ENCODE measurements around the gene GTF3A. TPM values are rescaled to one million over a fixed set of nuclear protein-coding genes. Genes with fewer than 3 reads are reported as not detected.

GTF3A gene
- total and polyA plus RNA-seq, 2 experiments from 2014 or later = 109 to 190 TPM

DNA sequence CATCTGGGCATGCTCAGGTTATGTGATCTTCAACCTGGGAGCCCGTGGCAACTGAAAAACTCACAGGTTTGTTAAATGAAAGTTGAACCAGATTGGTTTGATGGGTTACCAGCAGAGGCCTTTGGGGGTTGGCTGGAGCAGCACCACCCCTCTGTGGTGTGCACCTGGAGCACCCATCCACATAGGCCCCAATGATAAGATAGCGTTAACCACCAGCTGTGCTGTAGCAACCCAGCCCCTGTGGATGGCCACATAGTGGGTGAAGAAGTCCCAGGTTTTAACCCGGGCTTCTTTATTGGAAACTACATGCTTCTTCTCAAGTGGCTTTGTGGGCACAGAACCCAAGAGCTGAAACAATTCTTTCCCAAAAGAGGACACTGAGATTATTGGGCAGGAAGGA is 48.5 kb downstream of the GTF3A start (continued):
- TF ChIP-seq POLR2AphosphoS5 (IDR thresholded peaks at IDR 0.05; ENCODE audit: low read depth) (no peak), EZH2 (IDR thresholded peaks at IDR 0.05; ENCODE audit: low read depth, unreplicated experiment) (no peak), STAT1 (IDR thresholded peaks at IDR 0.05; ENCODE audit: unreplicated experiment) (no peak), CREB1 (CRISPR knock-in tag; IDR thresholded peaks at IDR 0.05; ENCODE audit: low read depth) (no peak), EZH2phosphoT487 (IDR thresholded peaks at IDR 0.05; ENCODE audit: unreplicated experiment) (no peak)
- TF ChIP-seq, protein P1, sequence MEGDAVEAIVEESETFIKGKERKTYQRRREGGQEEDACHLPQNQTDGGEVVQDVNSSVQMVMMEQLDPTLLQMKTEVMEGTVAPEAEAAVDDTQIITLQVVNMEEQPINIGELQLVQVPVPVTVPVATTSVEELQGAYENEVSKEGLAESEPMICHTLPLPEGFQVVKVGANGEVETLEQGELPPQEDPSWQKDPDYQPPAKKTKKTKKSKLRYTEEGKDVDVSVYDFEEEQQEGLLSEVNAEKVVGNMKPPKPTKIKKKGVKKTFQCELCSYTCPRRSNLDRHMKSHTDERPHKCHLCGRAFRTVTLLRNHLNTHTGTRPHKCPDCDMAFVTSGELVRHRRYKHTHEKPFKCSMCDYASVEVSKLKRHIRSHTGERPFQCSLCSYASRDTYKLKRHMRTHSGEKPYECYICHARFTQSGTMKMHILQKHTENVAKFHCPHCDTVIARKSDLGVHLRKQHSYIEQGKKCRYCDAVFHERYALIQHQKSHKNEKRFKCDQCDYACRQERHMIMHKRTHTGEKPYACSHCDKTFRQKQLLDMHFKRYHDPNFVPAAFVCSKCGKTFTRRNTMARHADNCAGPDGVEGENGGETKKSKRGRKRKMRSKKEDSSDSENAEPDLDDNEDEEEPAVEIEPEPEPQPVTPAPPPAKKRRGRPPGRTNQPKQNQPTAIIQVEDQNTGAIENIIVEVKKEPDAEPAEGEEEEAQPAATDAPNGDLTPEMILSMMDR (conservative IDR thresholded peaks at IDR 0.05; ENCODE audit: low read depth in 2 of 2) = no peak
- TF ChIP-seq, protein P2, sequence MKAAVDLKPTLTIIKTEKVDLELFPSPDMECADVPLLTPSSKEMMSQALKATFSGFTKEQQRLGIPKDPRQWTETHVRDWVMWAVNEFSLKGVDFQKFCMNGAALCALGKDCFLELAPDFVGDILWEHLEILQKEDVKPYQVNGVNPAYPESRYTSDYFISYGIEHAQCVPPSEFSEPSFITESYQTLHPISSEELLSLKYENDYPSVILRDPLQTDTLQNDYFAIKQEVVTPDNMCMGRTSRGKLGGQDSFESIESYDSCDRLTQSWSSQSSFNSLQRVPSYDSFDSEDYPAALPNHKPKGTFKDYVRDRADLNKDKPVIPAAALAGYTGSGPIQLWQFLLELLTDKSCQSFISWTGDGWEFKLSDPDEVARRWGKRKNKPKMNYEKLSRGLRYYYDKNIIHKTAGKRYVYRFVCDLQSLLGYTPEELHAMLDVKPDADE (IDR thresholded peaks at IDR 0.05) = no peak

DNA sequence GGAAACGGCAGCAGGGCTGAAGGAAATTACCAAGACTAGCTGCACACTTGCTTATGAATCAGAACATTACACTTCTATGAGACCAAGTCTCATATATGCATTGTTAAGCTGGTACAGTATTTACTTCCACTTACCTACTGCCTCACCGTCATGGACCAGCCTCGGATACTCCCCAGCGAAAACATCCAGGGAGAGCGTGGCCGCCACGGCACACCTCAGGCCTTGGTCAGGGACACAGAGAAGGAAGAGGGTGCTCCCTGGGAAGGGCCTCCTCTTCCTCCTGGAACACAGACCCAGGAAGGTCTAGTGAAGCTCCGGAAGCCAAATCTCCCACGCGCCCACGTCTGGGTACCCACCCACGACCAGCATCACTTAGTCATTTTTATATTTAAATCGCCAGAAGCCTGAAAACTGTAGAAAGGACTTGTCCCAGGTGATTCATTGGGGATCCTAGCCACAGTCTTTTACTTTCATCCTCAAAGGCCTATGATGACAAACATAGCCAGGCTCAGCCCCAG is 50.4 kb downstream of the GTF3A start:
- no peaks in the 10 kb centered on the region for H3K27me3 ChIP-seq (ENCODE audit: insufficient read depth)
- ATAC-seq = no peak

DNA sequence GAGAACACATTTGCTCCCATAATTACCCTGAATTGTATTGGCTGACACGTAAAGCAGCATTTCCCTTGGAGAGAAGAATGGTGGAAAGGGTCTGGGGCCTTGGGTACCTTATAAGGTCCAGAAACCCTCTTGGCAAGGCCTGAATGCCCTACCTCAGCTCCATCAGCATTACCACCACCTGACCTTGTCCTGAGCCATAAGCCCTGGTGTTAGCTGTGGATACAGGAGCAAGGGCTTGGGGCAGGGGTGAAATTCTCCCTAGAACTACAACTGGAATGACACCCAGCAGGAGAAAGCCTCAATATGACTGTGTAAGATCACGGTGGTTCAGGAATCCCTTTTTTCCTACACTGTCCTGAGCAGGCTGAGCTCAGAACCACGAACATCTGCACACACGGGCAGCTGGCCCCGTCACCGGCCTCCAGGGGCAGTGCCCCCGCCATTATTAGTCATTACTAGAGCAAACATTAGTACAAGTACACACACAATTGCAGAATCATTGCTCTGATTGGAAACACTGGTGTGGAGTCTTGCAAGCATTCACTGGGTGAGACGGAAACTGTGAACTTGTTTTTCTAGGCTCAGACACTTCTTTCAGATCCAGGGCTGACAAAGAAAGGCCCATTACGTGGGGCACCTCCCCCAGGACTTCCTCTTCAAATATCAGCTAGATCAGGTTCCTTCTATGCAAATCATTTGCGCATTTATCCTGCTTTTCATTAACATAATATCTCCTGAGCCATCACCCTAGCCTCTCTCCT is 52.7 kb downstream of the GTF3A start:
- Histone ChIP-seq H3K9me2 (ENCODE audit: insufficient read depth) (no peaks in the 10 kb centered on the region), H3K4me3 (no peak overlapping the region), H3K27ac (ENCODE audit: low read depth) (no peak overlapping the region), H3K36me3 (ENCODE audit: insufficient read depth) (no peaks in the 10 kb centered on the region), H2AFZ (peak overlapping the region; percentile 25), H3K4me2 (no peak overlapping the region), H3K4me1 (ENCODE audit: insufficient read depth) (no peaks in the 10 kb centered on the region), H3F3A (replicated peaks; ENCODE audit: low read depth) (no peaks in the 10 kb centered on the region), H4K20me1 (replicated peaks; ENCODE audit: insufficient read depth) (no peaks in the 10 kb centered on the region), H3K79me2 (replicated peaks; ENCODE audit: insufficient read depth) (no peaks in the 10 kb centered on the region), H3K27me3 (ENCODE audit: insufficient read depth) (no peaks in the 10 kb centered on the region)
- no peak for TF ChIP-seq CREB1 (CRISPR knock-in tag; IDR thresholded peaks at IDR 0.05; ENCODE audit: low read depth)
- TF ChIP-seq, protein P3, sequence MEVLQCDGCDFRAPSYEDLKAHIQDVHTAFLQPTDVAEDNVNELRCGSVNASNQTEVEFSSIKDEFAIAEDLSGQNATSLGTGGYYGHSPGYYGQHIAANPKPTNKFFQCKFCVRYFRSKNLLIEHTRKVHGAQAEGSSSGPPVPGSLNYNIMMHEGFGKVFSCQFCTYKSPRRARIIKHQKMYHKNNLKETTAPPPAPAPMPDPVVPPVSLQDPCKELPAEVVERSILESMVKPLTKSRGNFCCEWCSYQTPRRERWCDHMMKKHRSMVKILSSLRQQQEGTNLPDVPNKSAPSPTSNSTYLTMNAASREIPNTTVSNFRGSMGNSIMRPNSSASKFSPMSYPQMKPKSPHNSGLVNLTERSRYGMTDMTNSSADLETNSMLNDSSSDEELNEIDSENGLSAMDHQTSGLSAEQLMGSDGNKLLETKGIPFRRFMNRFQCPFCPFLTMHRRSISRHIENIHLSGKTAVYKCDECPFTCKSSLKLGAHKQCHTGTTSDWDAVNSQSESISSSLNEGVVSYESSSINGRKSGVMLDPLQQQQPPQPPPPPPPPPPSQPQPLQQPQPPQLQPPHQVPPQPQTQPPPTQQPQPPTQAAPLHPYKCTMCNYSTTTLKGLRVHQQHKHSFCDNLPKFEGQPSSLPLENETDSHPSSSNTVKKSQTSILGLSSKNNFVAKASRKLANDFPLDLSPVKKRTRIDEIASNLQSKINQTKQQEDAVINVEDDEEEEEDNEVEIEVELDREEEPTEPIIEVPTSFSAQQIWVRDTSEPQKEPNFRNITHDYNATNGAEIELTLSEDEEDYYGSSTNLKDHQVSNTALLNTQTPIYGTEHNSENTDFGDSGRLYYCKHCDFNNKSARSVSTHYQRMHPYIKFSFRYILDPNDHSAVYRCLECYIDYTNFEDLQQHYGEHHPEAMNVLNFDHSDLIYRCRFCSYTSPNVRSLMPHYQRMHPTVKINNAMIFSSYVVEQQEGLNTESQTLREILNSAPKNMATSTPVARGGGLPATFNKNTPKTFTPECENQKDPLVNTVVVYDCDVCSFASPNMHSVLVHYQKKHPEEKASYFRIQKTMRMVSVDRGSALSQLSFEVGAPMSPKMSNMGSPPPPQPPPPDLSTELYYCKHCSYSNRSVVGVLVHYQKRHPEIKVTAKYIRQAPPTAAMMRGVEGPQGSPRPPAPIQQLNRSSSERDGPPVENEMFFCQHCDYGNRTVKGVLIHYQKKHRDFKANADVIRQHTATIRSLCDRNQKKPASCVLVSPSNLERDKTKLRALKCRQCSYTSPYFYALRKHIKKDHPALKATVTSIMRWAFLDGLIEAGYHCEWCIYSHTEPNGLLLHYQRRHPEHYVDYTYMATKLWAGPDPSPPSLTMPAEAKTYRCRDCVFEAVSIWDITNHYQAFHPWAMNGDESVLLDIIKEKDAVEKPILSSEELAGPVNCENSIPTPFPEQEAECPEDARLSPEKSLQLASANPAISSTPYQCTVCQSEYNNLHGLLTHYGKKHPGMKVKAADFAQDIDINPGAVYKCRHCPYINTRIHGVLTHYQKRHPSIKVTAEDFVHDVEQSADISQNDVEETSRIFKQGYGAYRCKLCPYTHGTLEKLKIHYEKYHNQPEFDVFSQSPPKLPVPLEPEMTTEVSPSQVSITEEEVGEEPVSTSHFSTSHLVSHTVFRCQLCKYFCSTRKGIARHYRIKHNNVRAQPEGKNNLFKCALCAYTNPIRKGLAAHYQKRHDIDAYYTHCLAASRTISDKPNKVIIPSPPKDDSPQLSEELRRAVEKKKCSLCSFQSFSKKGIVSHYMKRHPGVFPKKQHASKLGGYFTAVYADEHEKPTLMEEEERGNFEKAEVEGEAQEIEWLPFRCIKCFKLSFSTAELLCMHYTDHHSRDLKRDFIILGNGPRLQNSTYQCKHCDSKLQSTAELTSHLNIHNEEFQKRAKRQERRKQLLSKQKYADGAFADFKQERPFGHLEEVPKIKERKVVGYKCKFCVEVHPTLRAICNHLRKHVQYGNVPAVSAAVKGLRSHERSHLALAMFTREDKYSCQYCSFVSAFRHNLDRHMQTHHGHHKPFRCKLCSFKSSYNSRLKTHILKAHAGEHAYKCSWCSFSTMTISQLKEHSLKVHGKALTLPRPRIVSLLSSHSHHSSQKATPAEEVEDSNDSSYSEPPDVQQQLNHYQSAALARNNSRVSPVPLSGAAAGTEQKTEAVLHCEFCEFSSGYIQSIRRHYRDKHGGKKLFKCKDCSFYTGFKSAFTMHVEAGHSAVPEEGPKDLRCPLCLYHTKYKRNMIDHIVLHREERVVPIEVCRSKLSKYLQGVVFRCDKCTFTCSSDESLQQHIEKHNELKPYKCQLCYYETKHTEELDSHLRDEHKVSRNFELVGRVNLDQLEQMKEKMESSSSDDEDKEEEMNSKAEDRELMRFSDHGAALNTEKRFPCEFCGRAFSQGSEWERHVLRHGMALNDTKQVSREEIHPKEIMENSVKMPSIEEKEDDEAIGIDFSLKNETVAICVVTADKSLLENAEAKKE (CRISPR knock-in tag; IDR thresholded peaks at IDR 0.05) = no peak
- Mint-ChIP-seq H3K27ac (no peak overlapping the region), H3K4me3 (no peak overlapping the region), H3K36me3 (ENCODE audit: low read depth) (no peaks in the 10 kb centered on the region), H3K4me1 (peaks cover 11% of the 10 kb centered on the region; the same call in 2 of the 3 replicates), H3K27me3 (ENCODE audit: insufficient read depth, low read depth, poor library complexity) (peaks cover 11% of the 10 kb centered on the region), H3K9me3 (no peaks in the 10 kb centered on the region)
- DNase-seq (ENCODE audit: low spot score) (no peak), ATAC-seq (no peak; the same call in 2 of the 3 replicates)

More for the DNA sequence above, 50.4 kb downstream of the GTF3A start:
- no peaks in the 10 kb centered on the region for H3K36me3 Mint-ChIP-seq (ENCODE audit: low read depth)
- no peak overlapping the region for H3K4me3 ChIP-seq
- no peaks in the 10 kb centered on the region for H3K9me2 ChIP-seq (ENCODE audit: insufficient read depth)
- no peaks in the 10 kb centered on the region for H3K4me1 ChIP-seq (ENCODE audit: insufficient read depth)
- no peak overlapping the region for H3K4me3 Mint-ChIP-seq
- H2AFZ ChIP-seq = no peak overlapping the region
- H3K4me2 ChIP-seq = no peak overlapping the region
- no peak overlapping the region for H3K27ac Mint-ChIP-seq
- H4K20me1 ChIP-seq (replicated peaks; ENCODE audit: insufficient read depth) = no peaks in the 10 kb centered on the region
- TF ChIP-seq STAT1 (IDR thresholded peaks at IDR 0.05; ENCODE audit: unreplicated experiment) (no peak), ZNF114 (CRISPR knock-in tag; IDR thresholded peaks at IDR 0.05) (no peak)
- H3K9me3 Mint-ChIP-seq = no peaks in the 10 kb centered on the region
- H3K27ac ChIP-seq (ENCODE audit: low read depth) = no peak overlapping the region
- peaks cover 11% of the 10 kb centered on the region; the same call in 2 of the 3 replicates for H3K4me1 Mint-ChIP-seq
- DNase-seq (ENCODE audit: low spot score) = no peak
- H3K27me3 Mint-ChIP-seq (ENCODE audit: insufficient read depth, low read depth, poor library complexity) = peaks cover 7% of the 10 kb centered on the region
- H3K36me3 ChIP-seq (ENCODE audit: insufficient read depth) = no peaks in the 10 kb centered on the region
- H3K79me2 ChIP-seq (replicated peaks; ENCODE audit: insufficient read depth) = no peaks in the 10 kb centered on the region
- no peaks in the 10 kb centered on the region for H3F3A ChIP-seq (replicated peaks; ENCODE audit: low read depth)

Data from GM23338 (cell line).